Midbrain (tissue), 1 donor: ENCODE measurements around the gene DIRAS1.

ENCODE experiments used
- DNase-seq: peaks from one replicate; lab custom pipeline; 2025; lab: John Stamatoyannopoulos, UW

The DIRAS1 gene

GRCh38 chr19:2720777-2721569 is at the start of gene DIRAS1:
Gene DIRAS1 (minus strand): TSS chr19:2721372. CDS start chr19:2717806, 3,566 bp downstream.
- no peak for DNase-seq

DNA sequence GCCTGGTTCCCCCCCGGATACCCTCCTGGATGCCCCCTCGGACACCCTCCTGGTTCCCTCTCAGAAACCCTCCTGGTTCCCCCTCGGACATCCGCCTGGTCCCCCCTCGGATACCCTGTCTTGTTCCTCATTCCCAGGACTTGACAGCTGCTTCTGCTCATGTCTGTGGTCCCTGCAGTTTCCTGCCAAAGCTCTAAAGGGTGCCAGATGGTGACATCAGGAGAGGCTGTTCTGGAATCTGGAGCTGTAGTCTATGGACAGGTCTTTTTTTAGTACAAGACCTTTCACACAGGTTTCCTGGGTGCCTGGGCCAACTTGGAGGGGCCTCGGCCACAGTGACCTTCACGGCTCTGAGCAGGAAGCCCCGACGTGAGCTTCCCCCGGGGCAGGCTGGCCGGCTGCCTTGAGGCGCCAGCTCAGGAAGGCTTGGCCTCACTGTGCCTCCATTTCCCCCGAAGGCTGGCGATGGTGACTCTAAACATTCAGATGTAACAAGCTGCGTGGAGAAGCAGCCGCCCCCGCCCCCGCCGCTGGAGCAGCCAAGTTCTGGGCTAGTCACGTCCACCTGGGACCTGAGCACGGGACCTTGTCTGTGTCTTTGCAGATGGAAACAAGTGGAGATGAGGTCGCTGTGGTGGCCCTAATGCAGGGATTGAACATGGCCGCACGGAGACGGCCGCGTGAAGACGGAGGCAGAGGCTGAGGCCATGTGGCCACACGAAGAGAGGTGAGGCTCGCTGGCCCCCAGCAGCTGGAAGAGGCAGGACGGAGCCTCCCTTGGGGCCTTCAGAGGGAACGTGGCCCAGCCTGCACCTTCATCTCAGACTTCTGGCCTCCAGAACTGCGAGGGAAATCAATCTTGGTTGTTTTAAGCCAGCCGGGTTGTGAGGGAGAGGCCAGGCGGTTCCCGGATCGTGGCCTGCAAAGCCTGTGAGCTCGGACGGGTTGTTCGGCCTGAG is 49.2 kb upstream of the DIRAS1 start:
- DNase-seq = peak; percentile 20

- DNase-seq = no peak
Measured at GRCh38 chr19:2769218-2769617, 48.0 kb upstream of the DIRAS1 start.

- DNase-seq = no peak
Measured at GRCh38 chr19:2768365-2769132, 47.4 kb upstream of the DIRAS1 start.

DNA sequence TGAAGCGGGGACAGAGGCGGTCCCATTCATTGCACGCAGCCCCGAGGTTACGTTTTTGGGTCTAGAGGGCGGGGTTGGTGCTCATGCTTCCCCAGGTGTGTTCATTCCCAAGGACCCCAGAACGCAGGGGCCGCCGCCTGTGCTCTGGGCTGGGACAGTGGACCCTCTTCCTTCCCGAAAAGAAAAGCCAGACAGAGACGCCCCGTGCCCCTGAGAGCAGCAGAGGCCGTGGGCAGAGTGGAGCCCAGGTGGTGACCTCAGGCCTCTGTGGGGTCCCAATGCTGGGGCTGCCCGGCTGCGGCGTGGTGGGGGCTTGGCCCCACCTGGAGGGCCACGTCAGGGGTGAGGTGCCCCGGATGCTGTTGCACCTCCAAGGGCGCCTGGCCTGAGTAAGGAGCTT is 46.5 kb upstream of the DIRAS1 start:
- no peak for DNase-seq

DNA sequence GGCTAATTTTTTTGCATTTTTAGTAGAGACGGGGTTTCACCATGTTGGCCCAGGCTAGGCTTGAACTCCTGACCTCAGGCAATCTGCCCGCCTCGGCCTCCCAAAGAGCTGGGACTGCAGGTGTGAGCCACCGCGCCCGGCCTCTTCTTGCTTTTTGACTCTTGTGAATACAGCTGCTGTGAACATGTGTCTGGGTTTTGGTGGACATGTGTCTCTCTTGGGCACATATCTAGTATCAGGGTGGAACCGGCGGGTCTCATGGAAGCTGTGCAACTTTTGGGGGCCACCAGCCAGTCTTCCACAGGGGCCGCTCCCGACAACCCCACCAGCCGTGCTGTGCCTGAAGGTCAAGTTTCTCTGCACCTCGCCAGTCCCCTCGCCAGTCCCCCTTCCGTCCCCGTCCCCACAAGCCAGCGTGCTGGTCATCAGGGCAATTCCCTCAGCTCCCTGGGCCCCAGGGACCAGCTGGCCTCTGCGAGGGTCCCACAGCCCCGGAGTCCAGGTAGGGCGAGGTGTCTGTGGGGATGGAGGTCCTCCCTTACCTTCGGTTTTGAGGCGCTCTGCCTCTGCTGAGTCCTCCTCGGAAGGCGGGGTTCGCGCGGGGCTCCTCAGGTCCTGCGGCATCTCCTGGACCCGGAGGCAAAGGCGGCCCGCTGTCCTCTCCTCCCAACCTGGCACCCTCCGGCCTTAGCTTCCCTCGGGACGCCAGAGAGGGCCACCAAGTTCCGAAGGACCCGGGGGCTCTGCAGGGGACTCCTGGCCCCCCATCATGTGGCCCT is 45.6 kb upstream of the DIRAS1 start:
- DNase-seq = no peak

- DNase-seq = no peak
Measured at GRCh38 chr19:2765376-2765775, 44.2 kb upstream of the DIRAS1 start.

- DNase-seq = no peak
Measured at GRCh38 chr19:2764945-2765344, 43.8 kb upstream of the DIRAS1 start.

DNA sequence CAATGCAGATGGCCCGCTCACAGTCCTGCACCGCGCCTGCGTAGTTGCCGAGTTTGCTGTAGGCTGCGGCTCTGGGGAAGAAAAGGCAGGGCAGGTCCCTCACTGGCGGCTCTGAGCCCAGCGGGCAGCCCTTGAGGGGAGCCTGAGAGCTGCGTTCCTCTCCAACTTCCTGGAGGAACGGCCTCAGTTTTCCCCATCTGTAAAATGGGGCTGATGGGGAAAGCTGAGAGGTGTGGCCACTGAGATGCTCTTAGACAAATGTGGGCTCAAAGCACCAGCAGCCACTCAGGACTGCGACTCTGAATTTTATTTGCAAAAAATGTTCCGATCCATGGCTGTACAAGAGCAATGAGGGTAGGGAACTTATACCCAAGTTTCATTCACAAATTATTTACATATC is 42.5 kb upstream of the DIRAS1 start:
- DNase-seq = no peak

- no peak for DNase-seq
Measured at GRCh38 chr19:2762783-2763496, 41.8 kb upstream of the DIRAS1 start.

GRCh38 chr19:2761876-2762782 is 41.0 kb upstream of the DIRAS1 start:
- no peak for DNase-seq

DNA sequence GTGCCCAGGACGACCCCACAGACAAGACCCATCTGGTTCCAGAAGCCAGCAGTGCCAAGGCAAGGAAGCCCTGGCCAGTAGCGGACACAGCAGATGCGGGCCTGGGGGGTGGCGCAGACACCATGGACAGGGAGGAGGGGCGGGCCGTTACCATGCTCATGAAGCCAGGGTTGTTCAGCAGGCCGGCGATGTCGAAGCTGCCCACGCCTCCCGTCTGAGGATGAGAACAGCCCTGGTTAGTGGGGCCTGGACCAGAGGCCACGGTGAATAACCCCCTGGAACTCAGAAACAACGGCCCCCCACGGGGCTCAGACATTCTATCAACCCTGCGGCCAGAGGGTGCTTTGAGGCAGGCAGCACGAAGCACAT is 40.1 kb upstream of the DIRAS1 start:
- DNase-seq = no peak

- DNase-seq = no peak
Measured at GRCh38 chr19:2759965-2760364, 38.8 kb upstream of the DIRAS1 start.

- no peak for DNase-seq
Measured at GRCh38 chr19:2759362-2759761, 38.2 kb upstream of the DIRAS1 start.

DNA sequence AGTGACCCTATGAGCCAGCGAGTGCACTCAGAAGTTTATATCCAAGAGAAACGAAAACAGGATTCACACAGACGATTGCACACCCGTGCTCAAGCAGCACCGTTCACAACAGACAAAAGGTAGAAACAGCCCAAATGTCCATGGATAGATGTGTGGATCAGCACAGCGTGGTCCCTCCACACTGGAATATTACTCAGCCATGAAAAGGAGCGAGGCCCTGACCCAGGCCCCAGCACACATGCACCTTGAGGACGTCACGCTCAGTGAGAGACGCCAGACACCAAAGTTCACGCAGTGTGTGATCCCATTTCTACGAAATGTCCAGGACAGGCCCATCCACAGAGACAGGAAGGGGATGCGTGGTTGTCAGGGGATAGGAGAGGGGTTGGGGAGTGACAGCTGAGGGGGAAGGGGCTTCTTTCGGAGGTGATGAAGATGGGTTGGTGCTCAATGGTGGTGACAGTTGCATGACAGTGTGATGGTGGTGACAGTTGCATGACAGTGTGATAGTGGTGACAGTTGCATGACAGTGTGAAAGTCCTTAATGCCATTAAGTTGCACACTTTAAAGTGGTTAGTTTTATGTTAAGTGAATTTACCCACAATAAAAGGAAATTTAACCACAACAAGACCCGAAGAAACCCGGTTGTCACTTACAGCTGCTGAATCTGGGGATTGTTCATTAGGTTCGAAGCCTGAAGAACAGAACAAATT is 37.6 kb upstream of the DIRAS1 start:
- no peak for DNase-seq

DNA sequence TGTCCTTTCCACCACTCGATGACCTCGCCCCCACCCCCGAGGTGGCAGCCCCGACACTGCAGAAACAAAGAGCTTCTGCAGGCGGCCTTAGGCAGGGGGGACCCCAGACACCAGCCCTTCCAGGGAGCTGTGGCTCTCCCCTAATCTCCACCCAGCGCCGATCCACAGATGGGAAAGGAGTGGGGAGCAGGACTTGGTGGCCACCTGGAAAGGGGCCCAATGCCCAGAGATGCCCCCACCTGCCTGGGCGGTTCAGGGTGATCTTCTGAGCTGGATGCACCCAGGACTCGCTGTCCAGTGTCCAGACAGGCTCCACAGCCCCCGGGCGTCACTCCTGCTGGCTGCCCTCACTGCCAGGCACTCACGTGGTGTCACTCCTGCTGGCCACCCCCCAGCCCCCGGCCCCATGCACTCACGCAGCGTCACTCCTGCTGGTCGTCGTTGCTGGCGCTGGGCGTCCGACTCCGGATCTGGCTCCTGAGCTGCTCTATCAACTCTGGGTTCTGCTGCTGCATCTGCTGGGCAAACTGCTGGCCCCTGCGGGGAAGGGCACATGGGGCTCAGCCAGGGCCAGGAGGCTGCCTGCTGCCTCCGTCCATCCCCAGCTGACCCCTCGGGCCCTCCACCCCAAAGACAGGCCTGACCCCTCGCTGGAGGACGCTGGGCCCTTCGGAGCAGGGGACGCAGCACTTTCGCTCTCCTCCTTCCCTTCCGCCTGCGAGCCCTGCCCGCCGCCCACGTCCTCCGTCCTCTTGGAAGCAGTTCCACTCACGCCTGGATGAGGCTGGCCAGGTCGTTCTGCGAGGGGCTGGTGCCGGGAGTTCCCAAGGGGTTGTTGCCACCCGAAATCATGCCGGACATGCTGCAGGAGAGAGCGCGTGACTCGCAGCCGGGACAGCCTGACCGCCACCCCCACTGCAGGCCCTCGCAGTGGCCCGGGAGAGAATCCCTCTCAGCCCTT is 36.0 kb upstream of the DIRAS1 start:
- DNase-seq = no peak

- DNase-seq = no peak
Measured at GRCh38 chr19:2756477-2756876, 35.3 kb upstream of the DIRAS1 start.

- DNase-seq = no peak
Measured at GRCh38 chr19:2755811-2756210, 34.6 kb upstream of the DIRAS1 start.
